ENCODE results near the gene LRRC32.

DNA sequence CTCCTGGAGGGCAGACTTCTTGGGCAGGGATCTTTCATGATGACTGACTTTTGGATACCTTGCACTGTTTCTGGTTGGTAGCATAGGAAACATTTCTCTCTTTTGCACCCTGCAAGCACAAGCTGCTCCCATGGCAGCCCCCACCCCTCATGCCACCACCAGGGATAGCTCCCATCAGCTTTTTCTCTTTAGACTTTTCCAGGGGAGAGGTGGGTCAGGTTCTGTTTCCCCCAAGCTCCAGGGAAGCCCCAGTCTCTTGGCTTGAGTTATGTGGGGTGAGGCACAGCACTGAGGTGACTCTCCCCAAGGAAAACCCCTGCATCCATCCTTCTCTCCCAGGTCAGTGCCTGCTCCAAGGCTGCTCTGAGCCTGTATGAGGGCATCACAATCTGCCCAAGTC lies 22.5 kb downstream of the LRRC32 start:
- TF ChIP-seq, protein P1, sequence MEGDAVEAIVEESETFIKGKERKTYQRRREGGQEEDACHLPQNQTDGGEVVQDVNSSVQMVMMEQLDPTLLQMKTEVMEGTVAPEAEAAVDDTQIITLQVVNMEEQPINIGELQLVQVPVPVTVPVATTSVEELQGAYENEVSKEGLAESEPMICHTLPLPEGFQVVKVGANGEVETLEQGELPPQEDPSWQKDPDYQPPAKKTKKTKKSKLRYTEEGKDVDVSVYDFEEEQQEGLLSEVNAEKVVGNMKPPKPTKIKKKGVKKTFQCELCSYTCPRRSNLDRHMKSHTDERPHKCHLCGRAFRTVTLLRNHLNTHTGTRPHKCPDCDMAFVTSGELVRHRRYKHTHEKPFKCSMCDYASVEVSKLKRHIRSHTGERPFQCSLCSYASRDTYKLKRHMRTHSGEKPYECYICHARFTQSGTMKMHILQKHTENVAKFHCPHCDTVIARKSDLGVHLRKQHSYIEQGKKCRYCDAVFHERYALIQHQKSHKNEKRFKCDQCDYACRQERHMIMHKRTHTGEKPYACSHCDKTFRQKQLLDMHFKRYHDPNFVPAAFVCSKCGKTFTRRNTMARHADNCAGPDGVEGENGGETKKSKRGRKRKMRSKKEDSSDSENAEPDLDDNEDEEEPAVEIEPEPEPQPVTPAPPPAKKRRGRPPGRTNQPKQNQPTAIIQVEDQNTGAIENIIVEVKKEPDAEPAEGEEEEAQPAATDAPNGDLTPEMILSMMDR (conservative IDR thresholded peaks at IDR 0.05; ENCODE audit: low read depth in 2 of 2): no peak
- TF ChIP-seq POLR2AphosphoS5 (IDR thresholded peaks at IDR 0.05; ENCODE audit: low read depth) (no peak), EZH2phosphoT487 (IDR thresholded peaks at IDR 0.05; ENCODE audit: unreplicated experiment) (no peak), EZH2 (IDR thresholded peaks at IDR 0.05; ENCODE audit: low read depth, unreplicated experiment) (no peak), JUNB (IDR thresholded peaks at IDR 0.05; ENCODE audit: unreplicated experiment) (no peak), ZNF331 (CRISPR knock-in tag; IDR thresholded peaks at IDR 0.05; ENCODE audit: low read depth) (no peak)
- TF ChIP-seq, protein P2, sequence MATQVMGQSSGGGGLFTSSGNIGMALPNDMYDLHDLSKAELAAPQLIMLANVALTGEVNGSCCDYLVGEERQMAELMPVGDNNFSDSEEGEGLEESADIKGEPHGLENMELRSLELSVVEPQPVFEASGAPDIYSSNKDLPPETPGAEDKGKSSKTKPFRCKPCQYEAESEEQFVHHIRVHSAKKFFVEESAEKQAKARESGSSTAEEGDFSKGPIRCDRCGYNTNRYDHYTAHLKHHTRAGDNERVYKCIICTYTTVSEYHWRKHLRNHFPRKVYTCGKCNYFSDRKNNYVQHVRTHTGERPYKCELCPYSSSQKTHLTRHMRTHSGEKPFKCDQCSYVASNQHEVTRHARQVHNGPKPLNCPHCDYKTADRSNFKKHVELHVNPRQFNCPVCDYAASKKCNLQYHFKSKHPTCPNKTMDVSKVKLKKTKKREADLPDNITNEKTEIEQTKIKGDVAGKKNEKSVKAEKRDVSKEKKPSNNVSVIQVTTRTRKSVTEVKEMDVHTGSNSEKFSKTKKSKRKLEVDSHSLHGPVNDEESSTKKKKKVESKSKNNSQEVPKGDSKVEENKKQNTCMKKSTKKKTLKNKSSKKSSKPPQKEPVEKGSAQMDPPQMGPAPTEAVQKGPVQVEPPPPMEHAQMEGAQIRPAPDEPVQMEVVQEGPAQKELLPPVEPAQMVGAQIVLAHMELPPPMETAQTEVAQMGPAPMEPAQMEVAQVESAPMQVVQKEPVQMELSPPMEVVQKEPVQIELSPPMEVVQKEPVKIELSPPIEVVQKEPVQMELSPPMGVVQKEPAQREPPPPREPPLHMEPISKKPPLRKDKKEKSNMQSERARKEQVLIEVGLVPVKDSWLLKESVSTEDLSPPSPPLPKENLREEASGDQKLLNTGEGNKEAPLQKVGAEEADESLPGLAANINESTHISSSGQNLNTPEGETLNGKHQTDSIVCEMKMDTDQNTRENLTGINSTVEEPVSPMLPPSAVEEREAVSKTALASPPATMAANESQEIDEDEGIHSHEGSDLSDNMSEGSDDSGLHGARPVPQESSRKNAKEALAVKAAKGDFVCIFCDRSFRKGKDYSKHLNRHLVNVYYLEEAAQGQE (IDR thresholded peaks at IDR 0.05; ENCODE audit: unreplicated experiment): no peak
